ENCODE results near the gene HYOU1. TPM values are rescaled to one million over a fixed set of nuclear protein-coding genes. Genes with fewer than 3 reads are reported as not detected.

Gene HYOU1
- total RNA-seq, 1 experiment from 2014 or later: 268 TPM

- H3K4me1 ChIP-seq (ENCODE audit: control insufficient read depth, insufficient read depth, low read length): peaks cover 7% of the 10 kb centered on the region; the same call in 1 of the 2 replicates
- POLR2A ChIA-PET: interaction anchor here (0.6 to 0.7 kb wide), 3 partner anchors 28 to 36 kb away, joined by 3 to 9 read pairs (median 5); no protein-coding TSS in a partner anchor
- peak overlapping the region; percentile 82 to 87 for H3K4me3 ChIP-seq (ENCODE audit: low read depth in 2 of 2, low read length in 2 of 2)
- CTCF ChIA-PET: interaction anchor here (0.6 to 1.0 kb wide), 3 partner anchors 11 to 29 kb away, joined by 3 to 5 read pairs (median 3); partner anchors contain the start of gene HMBS
- BruUV-seq (replicated peaks): no TSS peak
- H3K27ac ChIP-seq (ENCODE audit: low read length): peak overlapping the region; percentile 86
- no peak for TF ChIP-seq POLR2AphosphoS5 (IDR thresholded peaks at IDR 0.05; ENCODE audit: low read depth, low read length)
- TF ChIP-seq TCF7L2 (IDR thresholded peaks at IDR 0.05; ENCODE audit: low read depth, low read length): no peak
- no peak for TF ChIP-seq SIN3A (IDR thresholded peaks at IDR 0.05; ENCODE audit: borderline replicate concordance, insufficient read depth, low read depth, low read length)
- intact Hi-C loops (cut with micrococcal nuclease; ENCODE audit: unreplicated experiment): no loop called here
- peaks cover 19% of the 10 kb centered on the region; the same call in 1 of the 2 replicates for H3K36me3 ChIP-seq (ENCODE audit: control insufficient read depth, insufficient read depth, low read length)
- H3K9me3 ChIP-seq (ENCODE audit: control insufficient read depth, insufficient read depth, low read depth, low read length): no peaks in the 10 kb centered on the region
- in situ Hi-C loops (cut with HindIII; ENCODE audit: low pct_unique_long_range_greater_than_20kb, low sequenced_read_pairs): no loop called here
- H3K27me3 ChIP-seq (ENCODE audit: control insufficient read depth, insufficient read depth, low read length): no peaks in the 10 kb centered on the region
- DNase-seq (ENCODE audit: low read depth, low spot score) (no peak), ATAC-seq (no peak)
Observed at GRCh38 chr11:119055901-119056300, 1.1 kb downstream of the HYOU1 start.

- Histone ChIP-seq H3K4me1 (ENCODE audit: control insufficient read depth, insufficient read depth, low read length) (peaks cover 7% of the 10 kb centered on the region; the same call in 1 of the 2 replicates), H3K9me3 (ENCODE audit: control insufficient read depth, insufficient read depth, low read depth, low read length) (no peaks in the 10 kb centered on the region), H3K27ac (ENCODE audit: low read length) (no peak overlapping the region), H3K27me3 (ENCODE audit: control insufficient read depth, insufficient read depth, low read length) (no peaks in the 10 kb centered on the region), H3K36me3 (ENCODE audit: control insufficient read depth, insufficient read depth, low read length) (peaks cover 19% of the 10 kb centered on the region; the same call in 1 of the 2 replicates), H3K4me3 (ENCODE audit: low read depth in 2 of 2, low read length in 2 of 2) (no peak overlapping the region)
- no peak for TF ChIP-seq SIN3A (IDR thresholded peaks at IDR 0.05; ENCODE audit: borderline replicate concordance, insufficient read depth, low read depth, low read length)
- no peak for TF ChIP-seq REST (IDR thresholded peaks at IDR 0.05; ENCODE audit: insufficient read depth in 1 of 2, low read depth in 2 of 2, low read length in 1 of 2)
- no peak for TF ChIP-seq CTCF (IDR thresholded peaks at IDR 0.05)
- TF ChIP-seq POLR2AphosphoS5 (IDR thresholded peaks at IDR 0.05; ENCODE audit: low read depth, low read length): no peak
- TF ChIP-seq TCF7L2 (IDR thresholded peaks at IDR 0.05; ENCODE audit: low read depth, low read length): no peak
- in situ Hi-C loops (cut with HindIII; ENCODE audit: low pct_unique_long_range_greater_than_20kb, low sequenced_read_pairs): no loop called here
- no TSS peak for BruUV-seq (replicated peaks)
- intact Hi-C loops (cut with micrococcal nuclease; ENCODE audit: unreplicated experiment): no loop called here
- no peak for ATAC-seq
- POLR2A ChIA-PET: no interaction called here
- CTCF ChIA-PET: no interaction called here
- no peak for DNase-seq (ENCODE audit: low read depth, low spot score)
Observed at GRCh38 chr11:119054418-119054817, 2.6 kb downstream of the HYOU1 start.

- POLR2A ChIA-PET: no interaction called here
- no TSS peak for BruUV-seq (replicated peaks)
- TF ChIP-seq REST (IDR thresholded peaks at IDR 0.05; ENCODE audit: insufficient read depth in 1 of 2, low read depth in 2 of 2, low read length in 1 of 2): no peak
- no peak for TF ChIP-seq CTCF (IDR thresholded peaks at IDR 0.05)
Observed at GRCh38 chr11:119052163-119052814, 4.7 kb downstream of the HYOU1 start.

More at GRCh38 chr11:119052163-119052814, 4.7 kb downstream of the HYOU1 start:
- H3K27ac ChIP-seq (ENCODE audit: low read length): no peak overlapping the region
- H3K4me3 ChIP-seq (ENCODE audit: low read depth in 2 of 2, low read length in 2 of 2): no peak overlapping the region
- H3K27me3 ChIP-seq (ENCODE audit: control insufficient read depth, insufficient read depth, low read length): no peaks in the 10 kb centered on the region
- CTCF ChIA-PET: interaction anchor here (0.6 kb wide), 2 partner anchors 154 kb away, joined by 4 read pairs; partner anchors contain the start of gene CBL
- in situ Hi-C loops (cut with HindIII; ENCODE audit: low pct_unique_long_range_greater_than_20kb, low sequenced_read_pairs) (no loop called here), intact Hi-C loops (cut with micrococcal nuclease; ENCODE audit: unreplicated experiment) (no loop called here)
- no peaks in the 10 kb centered on the region for H3K9me3 ChIP-seq (ENCODE audit: control insufficient read depth, insufficient read depth, low read depth, low read length)
- H3K36me3 ChIP-seq (ENCODE audit: control insufficient read depth, insufficient read depth, low read length): peaks cover 19% of the 10 kb centered on the region; the same call in 1 of the 2 replicates
- DNase-seq (ENCODE audit: low read depth, low spot score) (no peak), ATAC-seq (no peak)
- H3K4me1 ChIP-seq (ENCODE audit: control insufficient read depth, insufficient read depth, low read length): 0 out of 2 replicates have a peak, but pooled peaks cover 4% of the 10 kb centered on the region
